ENCODE results near the gene RETNLB. TPM values are rescaled to one million over a fixed set of nuclear protein-coding genes. Genes with fewer than 3 reads are reported as not detected.

The RETNLB gene
- total RNA-seq, 1 donor from 2014 or later = not detected

GRCh38 chr3:108780235-108780634, 23.0 kb upstream of the RETNLB start:
- DNase-seq (no peak), ATAC-seq (ENCODE audit: low read depth) (no peak)
- Mint-ChIP-seq H3K27ac (no peak overlapping the region), H3K27me3 (peaks cover 13% of the 10 kb centered on the region), H3K4me1 (no peaks in the 10 kb centered on the region), H3K36me3 (ENCODE audit: low read depth) (no peaks in the 10 kb centered on the region), H3K4me3 (no peak overlapping the region), H3K9me3 (no peaks in the 10 kb centered on the region)
- TF ChIP-seq, protein P1, sequence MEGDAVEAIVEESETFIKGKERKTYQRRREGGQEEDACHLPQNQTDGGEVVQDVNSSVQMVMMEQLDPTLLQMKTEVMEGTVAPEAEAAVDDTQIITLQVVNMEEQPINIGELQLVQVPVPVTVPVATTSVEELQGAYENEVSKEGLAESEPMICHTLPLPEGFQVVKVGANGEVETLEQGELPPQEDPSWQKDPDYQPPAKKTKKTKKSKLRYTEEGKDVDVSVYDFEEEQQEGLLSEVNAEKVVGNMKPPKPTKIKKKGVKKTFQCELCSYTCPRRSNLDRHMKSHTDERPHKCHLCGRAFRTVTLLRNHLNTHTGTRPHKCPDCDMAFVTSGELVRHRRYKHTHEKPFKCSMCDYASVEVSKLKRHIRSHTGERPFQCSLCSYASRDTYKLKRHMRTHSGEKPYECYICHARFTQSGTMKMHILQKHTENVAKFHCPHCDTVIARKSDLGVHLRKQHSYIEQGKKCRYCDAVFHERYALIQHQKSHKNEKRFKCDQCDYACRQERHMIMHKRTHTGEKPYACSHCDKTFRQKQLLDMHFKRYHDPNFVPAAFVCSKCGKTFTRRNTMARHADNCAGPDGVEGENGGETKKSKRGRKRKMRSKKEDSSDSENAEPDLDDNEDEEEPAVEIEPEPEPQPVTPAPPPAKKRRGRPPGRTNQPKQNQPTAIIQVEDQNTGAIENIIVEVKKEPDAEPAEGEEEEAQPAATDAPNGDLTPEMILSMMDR (IDR thresholded peaks at IDR 0.05) = no peak
- intact Hi-C loops (cut with micrococcal nuclease) = no loop called here
- ChIA-PET POLR2A (no interaction called here), CTCF (no interaction called here)

- H3K27me3 Mint-ChIP-seq = peaks cover 10% of the 10 kb centered on the region
- no peak overlapping the region for H3K4me3 Mint-ChIP-seq
- TF ChIP-seq, protein P1 (IDR thresholded peaks at IDR 0.05) = no peak
- no peaks in the 10 kb centered on the region for H3K4me1 Mint-ChIP-seq
- intact Hi-C loops (cut with micrococcal nuclease) = no loop called here
- POLR2A ChIA-PET = no interaction called here
- CTCF ChIA-PET = no interaction called here
- H3K27ac Mint-ChIP-seq = no peak overlapping the region
- DNase-seq (no peak), ATAC-seq (ENCODE audit: low read depth) (no peak)
- no peaks in the 10 kb centered on the region for H3K36me3 Mint-ChIP-seq (ENCODE audit: low read depth)
- H3K9me3 Mint-ChIP-seq = no peaks in the 10 kb centered on the region
Observed at GRCh38 chr3:108779496-108779895, 22.3 kb upstream of the RETNLB start.

DNA sequence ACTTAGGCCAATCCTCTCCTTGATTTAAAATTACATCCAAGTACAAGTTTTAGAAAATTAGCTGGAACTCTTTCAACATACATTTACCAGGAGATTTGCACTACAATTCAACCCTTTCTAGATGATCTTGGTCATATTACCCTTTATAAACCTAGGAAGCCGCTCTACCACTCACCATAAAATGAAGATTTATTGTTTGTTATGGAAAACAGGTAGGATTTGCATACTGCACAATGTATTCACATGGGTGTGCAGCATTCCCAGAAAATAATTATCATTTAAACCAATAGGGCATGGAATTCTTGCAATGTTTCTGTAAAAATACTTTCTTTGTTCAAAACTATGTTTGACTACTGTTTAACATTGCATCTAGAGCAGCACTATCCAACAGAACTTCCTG, 18.4 kb upstream of the RETNLB start:
- Mint-ChIP-seq H3K4me1 (no peaks in the 10 kb centered on the region), H3K27ac (no peak overlapping the region), H3K36me3 (ENCODE audit: low read depth) (no peaks in the 10 kb centered on the region), H3K9me3 (no peaks in the 10 kb centered on the region), H3K4me3 (no peak overlapping the region), H3K27me3 (peaks cover 2% of the 10 kb centered on the region)
- ChIA-PET CTCF (no interaction called here), POLR2A (no interaction called here)
- intact Hi-C loops (cut with micrococcal nuclease) = no loop called here
- TF ChIP-seq, protein P1 (IDR thresholded peaks at IDR 0.05) = no peak
- DNase-seq (no peak), ATAC-seq (ENCODE audit: low read depth) (no peak)

DNA sequence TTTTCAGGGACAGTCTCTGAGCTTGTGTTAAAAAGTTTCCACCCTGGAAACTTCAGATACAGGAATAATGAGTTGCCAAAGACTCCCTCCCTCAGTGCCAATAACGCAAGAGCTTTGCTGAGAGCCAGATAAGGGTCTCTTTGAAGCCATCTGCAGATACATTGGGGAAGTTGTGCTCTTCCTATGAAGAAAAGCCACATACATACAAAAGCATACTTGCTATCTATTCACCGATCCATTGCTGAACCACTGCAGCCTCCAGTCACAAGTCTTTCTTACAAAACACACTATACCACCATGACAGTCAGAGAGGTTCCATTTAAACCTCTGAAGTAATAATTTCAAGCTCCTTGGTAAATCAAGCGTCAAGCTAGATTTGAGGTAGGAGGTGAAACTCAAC, 10.0 kb upstream of the RETNLB start:
- TF ChIP-seq, protein P1 (IDR thresholded peaks at IDR 0.05) = no peak
- Mint-ChIP-seq H3K4me3 (no peak overlapping the region), H3K4me1 (no peaks in the 10 kb centered on the region), H3K27me3 (peaks cover 3% of the 10 kb centered on the region), H3K27ac (no peak overlapping the region), H3K9me3 (no peaks in the 10 kb centered on the region), H3K36me3 (ENCODE audit: low read depth) (no peaks in the 10 kb centered on the region)
- POLR2A ChIA-PET = no interaction called here
- CTCF ChIA-PET = no interaction called here
- ATAC-seq (ENCODE audit: low read depth) = no peak
- DNase-seq = no peak
- intact Hi-C loops (cut with micrococcal nuclease) = no loop called here

- Mint-ChIP-seq H3K4me3 (no peak overlapping the region), H3K36me3 (ENCODE audit: low read depth) (no peaks in the 10 kb centered on the region), H3K9me3 (no peaks in the 10 kb centered on the region), H3K27me3 (no peaks in the 10 kb centered on the region), H3K27ac (no peak overlapping the region), H3K4me1 (no peaks in the 10 kb centered on the region)
- intact Hi-C loops (cut with micrococcal nuclease) = no loop called here
- POLR2A ChIA-PET = no interaction called here
- ATAC-seq (ENCODE audit: low read depth) = no peak
- CTCF ChIA-PET = no interaction called here
- TF ChIP-seq, protein P1 (IDR thresholded peaks at IDR 0.05) = no peak
- no peak for DNase-seq
Observed at GRCh38 chr3:108755686-108756085, 1.5 kb downstream of the RETNLB start.
